ENCODE measurements around the gene CARM1. TPM values are rescaled to one million over a fixed set of nuclear protein-coding genes. Genes with fewer than 3 reads are reported as not detected.
A peak's percentile ranks its signal among the peaks of the same experiment; 100 is the strongest.
"Not testable (repeated sequence)": the region's sequence is repeated elsewhere in the genome, so short reads cannot be mapped to it uniquely, and the experiment has no call there.

Gene CARM1
- total RNA-seq, 4 donors from 2014 or later, result 11.8 to 20.5 (median 16.5) TPM

GRCh38 chr19:10868872-10869547, 2.3 kb upstream of the CARM1 start:
- ATAC-seq (ENCODE audit: low FRiP score) (no peak), DNase-seq (ENCODE audit: low spot score) (no peak)
- TF ChIP-seq CTCF (IDR thresholded peaks at IDR 0.05), result no peak

- DNase-seq (ENCODE audit: low spot score), result not testable (repeated sequence)
Observed at GRCh38 chr19:10869872-10870311, 1.5 kb upstream of the CARM1 start.

GRCh38 chr19:10870501-10870954, 825 bp upstream of the CARM1 start:
- ATAC-seq (ENCODE audit: low FRiP score) (no peak), DNase-seq (ENCODE audit: low spot score) (no peak)
- TF ChIP-seq CTCF (IDR thresholded peaks at IDR 0.05), result no peak

More at GRCh38 chr19:10869872-10870311, 1.5 kb upstream of the CARM1 start:
- ATAC-seq (ENCODE audit: low FRiP score), result not testable (repeated sequence)

- ATAC-seq (ENCODE audit: low FRiP score), result peak; percentile 4
- TF ChIP-seq CTCF (IDR thresholded peaks at IDR 0.05), result no peak
- no peak for DNase-seq (ENCODE audit: low spot score)
Observed at GRCh38 chr19:10871711-10872545, 575 bp downstream of the CARM1 start.

- no peak for ATAC-seq (ENCODE audit: low FRiP score)
- DNase-seq (ENCODE audit: low spot score), result no peak
- no peak for TF ChIP-seq CTCF (IDR thresholded peaks at IDR 0.05)
Observed at GRCh38 chr19:10872546-10873107, 1.3 kb downstream of the CARM1 start.

- DNase-seq (ENCODE audit: low spot score) (no peak), ATAC-seq (ENCODE audit: low FRiP score) (no peak)
- no peak for TF ChIP-seq CTCF (IDR thresholded peaks at IDR 0.05)
Observed at GRCh38 chr19:10874024-10874423, 2.7 kb downstream of the CARM1 start.

- TF ChIP-seq CTCF (IDR thresholded peaks at IDR 0.05), result no peak
- no peak for ATAC-seq (ENCODE audit: low FRiP score)
- DNase-seq (ENCODE audit: low spot score), result no peak
Observed at GRCh38 chr19:10876459-10877240, 5.3 kb downstream of the CARM1 start.

GRCh38 chr19:10877608-10878007, 6.3 kb downstream of the CARM1 start:
- ATAC-seq (ENCODE audit: low FRiP score); DNase-seq (ENCODE audit: low spot score): not testable (repeated sequence)

Measured in omental fat pad (tissue), 4 donors.